Measurements from ENCODE around the gene ERC1. TPM values are rescaled to one million over a fixed set of nuclear protein-coding genes. Genes with fewer than 3 reads are reported as not detected.

ERC1 gene
- total RNA-seq, 1 experiment from 2014 or later, result 40.4 TPM

GRCh38 chr12:1474574-1475153 is 483.6 kb downstream of the ERC1 start:
- peak overlapping the region; percentile 77 for H3K27ac ChIP-seq (ENCODE audit: low read length)
- intact Hi-C loops (cut with micrococcal nuclease; ENCODE audit: unreplicated experiment) (no loop called here), in situ Hi-C loops (cut with HindIII; ENCODE audit: low pct_unique_long_range_greater_than_20kb, low sequenced_read_pairs) (no loop called here)
- TF ChIP-seq POLR2AphosphoS5 (IDR thresholded peaks at IDR 0.05; ENCODE audit: low read depth, low read length), result 0 out of 2 replicates have a peak, but pooled peaks have one; percentile 3
- no peak for TF ChIP-seq SIN3A (IDR thresholded peaks at IDR 0.05; ENCODE audit: borderline replicate concordance, insufficient read depth, low read depth, low read length)
- ATAC-seq (peak; percentile 90), DNase-seq (ENCODE audit: low read depth, low spot score) (peak; percentile 75)
- CTCF ChIA-PET, result interaction anchor here (0.5 kb wide), 1 partner anchor 18 kb away, joined by 6 read pairs; no protein-coding TSS in a partner anchor
- no peaks in the 10 kb centered on the region for H3K9me3 ChIP-seq (ENCODE audit: control insufficient read depth, insufficient read depth, low read depth, low read length)
- no TSS peak for BruUV-seq (replicated peaks)
- peaks cover 31% of the 10 kb centered on the region for H3K4me1 ChIP-seq (ENCODE audit: control insufficient read depth, insufficient read depth, low read length)
- H3K36me3 ChIP-seq (ENCODE audit: control insufficient read depth, insufficient read depth, low read length), result no peaks in the 10 kb centered on the region
- no peaks in the 10 kb centered on the region for H3K27me3 ChIP-seq (ENCODE audit: control insufficient read depth, insufficient read depth, low read length)
- peak overlapping the region in 1 of 2 experiments; percentile 27; a peak in 2 of 4 replicates for H3K4me3 ChIP-seq (ENCODE audit: low read depth in 2 of 2, low read length in 2 of 2)
- POLR2A ChIA-PET, result no interaction called here

- no peak for ATAC-seq
- no TSS peak for BruUV-seq (replicated peaks)
- intact Hi-C loops (cut with micrococcal nuclease; ENCODE audit: unreplicated experiment), result no loop called here
Measured at GRCh38 chr12:1479645-1480044, 488.6 kb downstream of the ERC1 start.

More at GRCh38 chr12:1479645-1480044, 488.6 kb downstream of the ERC1 start:
- in situ Hi-C loops (cut with HindIII; ENCODE audit: low pct_unique_long_range_greater_than_20kb, low sequenced_read_pairs), result no loop called here
- ChIA-PET CTCF (no interaction called here), POLR2A (interaction anchor here (0.6 kb wide), 1 partner anchor 15 kb away, joined by 3 read pairs; no protein-coding TSS in a partner anchor)
- no peaks in the 10 kb centered on the region for H3K27me3 ChIP-seq (ENCODE audit: control insufficient read depth, insufficient read depth, low read length)
- peaks cover 13% of the 10 kb centered on the region for H3K4me1 ChIP-seq (ENCODE audit: control insufficient read depth, insufficient read depth, low read length)
- no peak overlapping the region; the same call in none of the 2 replicates for H3K27ac ChIP-seq (ENCODE audit: low read length)
- H3K36me3 ChIP-seq (ENCODE audit: control insufficient read depth, insufficient read depth, low read length), result no peaks in the 10 kb centered on the region
- no peak overlapping the region for H3K4me3 ChIP-seq (ENCODE audit: low read depth in 2 of 2, low read length in 2 of 2)
- H3K9me3 ChIP-seq (ENCODE audit: control insufficient read depth, insufficient read depth, low read depth, low read length), result no peaks in the 10 kb centered on the region
- no peak for TF ChIP-seq REST (IDR thresholded peaks at IDR 0.05; ENCODE audit: insufficient read depth in 1 of 2, low read depth in 2 of 2, low read length in 1 of 2)
- no peak for TF ChIP-seq POLR2AphosphoS5 (IDR thresholded peaks at IDR 0.05; ENCODE audit: low read depth, low read length)
- TF ChIP-seq SIN3A (IDR thresholded peaks at IDR 0.05; ENCODE audit: borderline replicate concordance, insufficient read depth, low read depth, low read length), result no peak
- TF ChIP-seq CTCF (IDR thresholded peaks at IDR 0.05), result no peak
- TF ChIP-seq TCF7L2 (IDR thresholded peaks at IDR 0.05; ENCODE audit: low read depth, low read length), result no peak
- no peak for DNase-seq (ENCODE audit: low read depth, low spot score)
